HG03520 (cell line): ENCODE measurements around the gene PHKG2.

Source experiments
- ATAC-seq: cut with Tn5 transposase; IDR thresholded peaks from one replicate; pipeline ENCODE4 v1.9.1; 2021; ENCODE audit warnings: mild to moderate bottlenecking, moderate library complexity; ENCODE audit not compliant: unreplicated experiment

Gene PHKG2

GRCh38 chr16:30793508-30794069 is 45.4 kb downstream of the PHKG2 start:
- no peak for ATAC-seq

GRCh38 chr16:30794634-30795033 is 46.4 kb downstream of the PHKG2 start:
- no peak for ATAC-seq

GRCh38 chr16:30797670-30798309 is 49.6 kb downstream of the PHKG2 start:
- ATAC-seq, result no peak
